ENCODE results near the gene ADI1.

DNA sequence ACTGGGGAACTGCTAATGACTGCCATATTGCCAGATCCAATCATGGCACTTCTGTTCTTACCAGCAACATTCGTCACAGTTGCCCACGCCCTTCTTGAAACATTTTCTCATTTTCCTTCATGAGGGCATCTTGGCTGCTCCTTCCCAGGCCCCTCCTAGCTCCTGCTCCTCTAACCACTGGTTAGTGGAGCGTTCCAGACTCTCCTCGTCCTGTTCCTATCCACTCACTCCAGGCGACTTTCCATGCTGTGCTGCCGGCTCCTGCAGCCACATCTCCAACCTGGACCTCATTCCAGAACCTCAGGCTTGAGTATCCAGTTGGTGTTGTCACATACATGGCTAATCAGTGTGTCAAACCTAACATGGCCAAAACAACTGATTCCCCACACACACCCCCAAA is 1.3 kb upstream of the ADI1 start:
- TF ChIP-seq, protein P1, sequence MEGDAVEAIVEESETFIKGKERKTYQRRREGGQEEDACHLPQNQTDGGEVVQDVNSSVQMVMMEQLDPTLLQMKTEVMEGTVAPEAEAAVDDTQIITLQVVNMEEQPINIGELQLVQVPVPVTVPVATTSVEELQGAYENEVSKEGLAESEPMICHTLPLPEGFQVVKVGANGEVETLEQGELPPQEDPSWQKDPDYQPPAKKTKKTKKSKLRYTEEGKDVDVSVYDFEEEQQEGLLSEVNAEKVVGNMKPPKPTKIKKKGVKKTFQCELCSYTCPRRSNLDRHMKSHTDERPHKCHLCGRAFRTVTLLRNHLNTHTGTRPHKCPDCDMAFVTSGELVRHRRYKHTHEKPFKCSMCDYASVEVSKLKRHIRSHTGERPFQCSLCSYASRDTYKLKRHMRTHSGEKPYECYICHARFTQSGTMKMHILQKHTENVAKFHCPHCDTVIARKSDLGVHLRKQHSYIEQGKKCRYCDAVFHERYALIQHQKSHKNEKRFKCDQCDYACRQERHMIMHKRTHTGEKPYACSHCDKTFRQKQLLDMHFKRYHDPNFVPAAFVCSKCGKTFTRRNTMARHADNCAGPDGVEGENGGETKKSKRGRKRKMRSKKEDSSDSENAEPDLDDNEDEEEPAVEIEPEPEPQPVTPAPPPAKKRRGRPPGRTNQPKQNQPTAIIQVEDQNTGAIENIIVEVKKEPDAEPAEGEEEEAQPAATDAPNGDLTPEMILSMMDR (IDR thresholded peaks at IDR 0.05): no peak
- no peak for TF ChIP-seq POLR2A (IDR thresholded peaks at IDR 0.05)
